SK-N-SH treated with all-trans-retinoic acid at 6 μM for 48 hours (cell line): ENCODE data around the gene TEX26.
A peak's percentile ranks its signal among the peaks of the same experiment; 100 is the strongest.

Experiments used
- ATAC-seq: fragments of 200-7000 bp; cut with Tn5 transposase; 3 replicates; pipeline ENCODE4 v1.9.1; 2020; ENCODE audit warnings: mild to moderate bottlenecking, moderate library complexity
- ARNTL ChIP-seq: fragments of 450-650 bp; formaldehyde crosslinking; IDR thresholded peaks from 2 replicates; pipeline ENCODE4 v1.5.0; 2020; ENCODE audit warnings: low read depth, mild to moderate bottlenecking, moderate library complexity, borderline replicate concordance
- BACH2 ChIP-seq: fragments of 250-450 bp; sonication (Bioruptor Pico); IDR thresholded peaks from 2 replicates; pipeline ENCODE4 v1.9.0; 2021; ENCODE audit warnings: mild to moderate bottlenecking, borderline replicate concordance
- CREB5 ChIP-seq: fragments of 250-450 bp; sonication (Bioruptor Pico); IDR thresholded peaks from 2 replicates; pipeline ENCODE4 v1.5.1; 2020; ENCODE audit warnings: low read depth, mild to moderate bottlenecking, moderate library complexity
- ESRRG ChIP-seq: fragments of 250-450 bp; sonication (Bioruptor Pico); IDR thresholded peaks from 2 replicates; pipeline ENCODE4 v1.6.1; 2021; ENCODE audit warnings: mild to moderate bottlenecking
- GLIS3 ChIP-seq: fragments of 250-450 bp; sonication (Bioruptor Pico); IDR thresholded peaks from 2 replicates; pipeline ENCODE4 v1.5.0; 2020; ENCODE audit warnings: mild to moderate bottlenecking, moderate library complexity
- ISL1 ChIP-seq: fragments of 250-450 bp; sonication (Bioruptor Pico); IDR thresholded peaks from 2 replicates; pipeline ENCODE4 v2.1.2; 2022; ENCODE audit warnings: mild to moderate bottlenecking, moderate library complexity
- OSR1 ChIP-seq: fragments of 250-450 bp; sonication (Bioruptor Pico); IDR thresholded peaks from 2 replicates; pipeline ENCODE4 v1.8.0; 2022; ENCODE audit warnings: moderate library complexity, mild to moderate bottlenecking, inconsistent platforms
- PATZ1 ChIP-seq: fragments of 250-450 bp; sonication (Bioruptor Pico); IDR thresholded peaks from 2 replicates; pipeline ENCODE4 v1.8.0; 2020; ENCODE audit warnings: mild to moderate bottlenecking, moderate library complexity, borderline replicate concordance
- POU6F1 ChIP-seq: fragments of 250-450 bp; sonication (Bioruptor Pico); IDR thresholded peaks from 2 replicates; pipeline ENCODE4 v1.8.0; 2021; ENCODE audit warnings: low read depth, mild to moderate bottlenecking, moderate library complexity, borderline replicate concordance
- SNAI2 ChIP-seq: fragments of 250-450 bp; sonication (Bioruptor Pico); IDR thresholded peaks from 2 replicates; pipeline ENCODE4 v1.5.0; 2020; ENCODE audit warnings: mild to moderate bottlenecking, moderate library complexity
- TCF4 ChIP-seq: fragments of 250-450 bp; sonication (Bioruptor Pico); IDR thresholded peaks from 2 replicates; pipeline ENCODE4 v1.8.0; 2021; ENCODE audit warnings: mild to moderate bottlenecking, moderate library complexity, borderline replicate concordance
- TSHZ2 ChIP-seq: fragments of 250-450 bp; sonication (Bioruptor Pico); IDR thresholded peaks from 2 replicates; pipeline ENCODE4 v1.5.0; 2020; ENCODE audit warnings: mild to moderate bottlenecking, moderate library complexity
- ZC3H10 ChIP-seq: fragments of 250-450 bp; sonication (Bioruptor Pico); IDR thresholded peaks from 2 replicates; pipeline ENCODE4 v1.5.1; 2021; ENCODE audit warnings: mild to moderate bottlenecking, moderate library complexity
- ZNF565 ChIP-seq: fragments of 450-650 bp; formaldehyde crosslinking; conservative IDR thresholded peaks from 2 replicates; pipeline ENCODE4 v1.5.0; 2020; ENCODE audit warnings: low read depth, mild to moderate bottlenecking, moderate library complexity
- ZNF70 ChIP-seq: fragments of 450-650 bp; formaldehyde crosslinking; IDR thresholded peaks from 2 replicates; pipeline ENCODE4 v1.5.0; 2020; ENCODE audit warnings: mild to moderate bottlenecking, moderate library complexity

TEX26 gene

GRCh38 chr13:31014456-31014855 is 82.0 kb downstream of the TEX26 start (continued):
- TF ChIP-seq PATZ1 (CRISPR knock-in tag) (no peak), ZC3H10 (CRISPR knock-in tag) (no peak), ZNF70 (CRISPR knock-in tag) (no peak), ISL1 (CRISPR knock-in tag) (no peak), CREB5 (CRISPR knock-in tag) (no peak), ZNF565 (CRISPR knock-in tag) (no peak)
- TF ChIP-seq, all 23 proteins: peak for 0

- ATAC-seq = no peak; the same call in 2 of the 3 replicates
- TF ChIP-seq TCF4 (CRISPR knock-in tag) (peak; percentile 69), CREB5 (CRISPR knock-in tag) (0 out of 2 replicates have a peak, but pooled peaks have one; percentile 57), ZC3H10 (CRISPR knock-in tag) (0 out of 2 replicates have a peak, but pooled peaks have one; percentile 13), ZNF565 (CRISPR knock-in tag) (no peak), ISL1 (CRISPR knock-in tag) (peak; percentile 79)
These were observed 82.7 kb downstream of the TEX26 start for GRCh38 chr13:31015199-31015598.

GRCh38 chr13:31016342-31017325 is 84.2 kb downstream of the TEX26 start:
- no peak for ATAC-seq
- TF ChIP-seq ZNF565 (CRISPR knock-in tag) = no peak
- TF ChIP-seq ESRRG (CRISPR knock-in tag) = no peak
- TF ChIP-seq BACH2 = no peak
- no peak for TF ChIP-seq SNAI2 (CRISPR knock-in tag)
- no peak for TF ChIP-seq TSHZ2 (CRISPR knock-in tag)
- no peak for TF ChIP-seq TCF4 (CRISPR knock-in tag)
- TF ChIP-seq OSR1 (CRISPR knock-in tag) = no peak
- TF ChIP-seq CREB5 (CRISPR knock-in tag) = no peak
- no peak for TF ChIP-seq ZNF70 (CRISPR knock-in tag)
- TF ChIP-seq ARNTL (CRISPR knock-in tag) = no peak
- no peak for TF ChIP-seq ZC3H10 (CRISPR knock-in tag)
- TF ChIP-seq GLIS3 (CRISPR knock-in tag) = no peak
- no peak for TF ChIP-seq ISL1 (CRISPR knock-in tag)
- no peak for TF ChIP-seq POU6F1
